Right lobe of liver (tissue), 4 donors: ENCODE results near the gene RPL32.

Experiments used
- POLR2A ChIP-seq: fragments of 450-650 bp; IDR thresholded peaks from one replicate; pipeline ENCODE4 v1.6.1; 2017; ENCODE audit warnings: antibody characterized with exemption, mild to moderate bottlenecking
- TF ChIP-seq, protein P1 (sequence below), 4 donors: fragments of 200-600 bp in 3 of 4; fragments of 450-650 bp in 1 of 4; IDR thresholded peaks; one replicate each; pipeline versions ENCODE4 v1.5.1 to v1.8.0; 2016 to 2022; ENCODE audit warnings: antibody characterized with exemption in 4 of 4, mild to moderate bottlenecking in 2 of 4
- donor health status: DM: no; HTN: no; CAD: no.
- donor health status: DM: no; HTN: no; CAD: no.
- donor health status: DM: no; HTN: yes; CAD: no.

DNA sequence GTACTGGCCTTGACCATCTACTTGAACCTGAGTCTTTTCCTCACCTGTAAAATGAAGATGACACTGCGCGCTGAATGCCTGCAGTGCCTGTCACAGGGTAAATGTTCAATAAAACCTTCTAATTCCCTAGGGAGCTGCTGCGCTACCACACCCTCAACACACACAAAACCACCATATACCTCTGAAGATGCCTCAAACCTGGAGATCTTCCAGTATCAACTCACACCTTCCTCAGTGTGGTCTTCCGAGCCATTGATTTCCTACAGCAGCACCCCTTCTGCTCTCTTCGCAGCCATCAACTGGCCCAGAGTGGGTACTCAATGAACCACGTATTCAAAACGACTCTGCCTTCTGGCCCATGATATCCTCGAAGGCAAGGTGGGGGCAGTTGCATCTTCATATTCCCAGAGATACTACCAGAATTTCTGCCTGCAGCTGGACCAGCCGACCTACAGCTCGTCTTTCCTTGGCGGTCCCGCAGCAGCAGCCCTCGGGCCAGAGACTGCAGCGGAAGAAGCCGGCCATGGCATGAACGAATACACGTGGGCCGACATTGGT, 695 bp downstream of the RPL32 start:
- TF ChIP-seq, protein P1, sequence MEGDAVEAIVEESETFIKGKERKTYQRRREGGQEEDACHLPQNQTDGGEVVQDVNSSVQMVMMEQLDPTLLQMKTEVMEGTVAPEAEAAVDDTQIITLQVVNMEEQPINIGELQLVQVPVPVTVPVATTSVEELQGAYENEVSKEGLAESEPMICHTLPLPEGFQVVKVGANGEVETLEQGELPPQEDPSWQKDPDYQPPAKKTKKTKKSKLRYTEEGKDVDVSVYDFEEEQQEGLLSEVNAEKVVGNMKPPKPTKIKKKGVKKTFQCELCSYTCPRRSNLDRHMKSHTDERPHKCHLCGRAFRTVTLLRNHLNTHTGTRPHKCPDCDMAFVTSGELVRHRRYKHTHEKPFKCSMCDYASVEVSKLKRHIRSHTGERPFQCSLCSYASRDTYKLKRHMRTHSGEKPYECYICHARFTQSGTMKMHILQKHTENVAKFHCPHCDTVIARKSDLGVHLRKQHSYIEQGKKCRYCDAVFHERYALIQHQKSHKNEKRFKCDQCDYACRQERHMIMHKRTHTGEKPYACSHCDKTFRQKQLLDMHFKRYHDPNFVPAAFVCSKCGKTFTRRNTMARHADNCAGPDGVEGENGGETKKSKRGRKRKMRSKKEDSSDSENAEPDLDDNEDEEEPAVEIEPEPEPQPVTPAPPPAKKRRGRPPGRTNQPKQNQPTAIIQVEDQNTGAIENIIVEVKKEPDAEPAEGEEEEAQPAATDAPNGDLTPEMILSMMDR (IDR thresholded peaks at IDR 0.05): no peak
- TF ChIP-seq POLR2A: no peak
